Measurements from ENCODE around the gene GTF3C4.

The GTF3C4 gene

GRCh38 chr9:132647806-132648205 lies 22.5 kb upstream of the GTF3C4 start:
- Histone ChIP-seq H3K27me3 (ENCODE audit: insufficient read depth, low read length) (no peaks in the 10 kb centered on the region), H3K4me1 (ENCODE audit: insufficient read depth, low read length, severe bottlenecking) (no peaks in the 10 kb centered on the region), H3K9ac (ENCODE audit: low read length) (no peak overlapping the region), H3K36me3 (ENCODE audit: insufficient read depth, low read length) (peaks cover 98% of the 10 kb centered on the region), H2AFZ (ENCODE audit: low read length) (no peak overlapping the region), H3F3A (ENCODE audit: insufficient read depth, low read length) (no peaks in the 10 kb centered on the region), H3K27ac (ENCODE audit: low read depth, low read length, poor library complexity, severe bottlenecking) (no peak overlapping the region), H3K4me3 (ENCODE audit: low read depth, low read length, poor library complexity, severe bottlenecking) (no peak overlapping the region), H3K4me2 (ENCODE audit: low read length) (no peak overlapping the region), H3K79me2 (ENCODE audit: insufficient read depth, low read length) (no peaks in the 10 kb centered on the region), H4K20me1 (ENCODE audit: insufficient read depth, low read length) (no peaks in the 10 kb centered on the region), H3K9me3 (ENCODE audit: low read length) (no peaks in the 10 kb centered on the region), H3K9me2 (ENCODE audit: low read depth, low read length) (no peaks in the 10 kb centered on the region)
- no peak for TF ChIP-seq EZH2 (IDR thresholded peaks at IDR 0.05; ENCODE audit: borderline replicate concordance, low read length)
- TF ChIP-seq, protein P1, sequence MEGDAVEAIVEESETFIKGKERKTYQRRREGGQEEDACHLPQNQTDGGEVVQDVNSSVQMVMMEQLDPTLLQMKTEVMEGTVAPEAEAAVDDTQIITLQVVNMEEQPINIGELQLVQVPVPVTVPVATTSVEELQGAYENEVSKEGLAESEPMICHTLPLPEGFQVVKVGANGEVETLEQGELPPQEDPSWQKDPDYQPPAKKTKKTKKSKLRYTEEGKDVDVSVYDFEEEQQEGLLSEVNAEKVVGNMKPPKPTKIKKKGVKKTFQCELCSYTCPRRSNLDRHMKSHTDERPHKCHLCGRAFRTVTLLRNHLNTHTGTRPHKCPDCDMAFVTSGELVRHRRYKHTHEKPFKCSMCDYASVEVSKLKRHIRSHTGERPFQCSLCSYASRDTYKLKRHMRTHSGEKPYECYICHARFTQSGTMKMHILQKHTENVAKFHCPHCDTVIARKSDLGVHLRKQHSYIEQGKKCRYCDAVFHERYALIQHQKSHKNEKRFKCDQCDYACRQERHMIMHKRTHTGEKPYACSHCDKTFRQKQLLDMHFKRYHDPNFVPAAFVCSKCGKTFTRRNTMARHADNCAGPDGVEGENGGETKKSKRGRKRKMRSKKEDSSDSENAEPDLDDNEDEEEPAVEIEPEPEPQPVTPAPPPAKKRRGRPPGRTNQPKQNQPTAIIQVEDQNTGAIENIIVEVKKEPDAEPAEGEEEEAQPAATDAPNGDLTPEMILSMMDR (IDR thresholded peaks at IDR 0.05; ENCODE audit: low read length), result no peak

- H3K9me3 ChIP-seq (ENCODE audit: low read length), result no peaks in the 10 kb centered on the region
- peaks cover 94% of the 10 kb centered on the region for H3K36me3 ChIP-seq (ENCODE audit: insufficient read depth, low read length)
- TF ChIP-seq, protein P1 (IDR thresholded peaks at IDR 0.05; ENCODE audit: low read length), result no peak
- no peak for TF ChIP-seq EZH2 (IDR thresholded peaks at IDR 0.05; ENCODE audit: borderline replicate concordance, low read length)
- no peak overlapping the region for H3K4me2 ChIP-seq (ENCODE audit: low read length)
- H3K4me1 ChIP-seq (ENCODE audit: insufficient read depth, low read length, severe bottlenecking), result no peaks in the 10 kb centered on the region
- no peaks in the 10 kb centered on the region for H4K20me1 ChIP-seq (ENCODE audit: insufficient read depth, low read length)
- no peaks in the 10 kb centered on the region for H3K9me2 ChIP-seq (ENCODE audit: low read depth, low read length)
- no peak overlapping the region for H3K9ac ChIP-seq (ENCODE audit: low read length)
- H3F3A ChIP-seq (ENCODE audit: insufficient read depth, low read length), result no peaks in the 10 kb centered on the region
- no peaks in the 10 kb centered on the region for H3K27me3 ChIP-seq (ENCODE audit: insufficient read depth, low read length)
- H3K27ac ChIP-seq (ENCODE audit: low read depth, low read length, poor library complexity, severe bottlenecking), result no peak overlapping the region
- H3K79me2 ChIP-seq (ENCODE audit: insufficient read depth, low read length), result no peaks in the 10 kb centered on the region
- no peak overlapping the region for H3K4me3 ChIP-seq (ENCODE audit: low read depth, low read length, poor library complexity, severe bottlenecking)
- no peak overlapping the region for H2AFZ ChIP-seq (ENCODE audit: low read length)
Observed at GRCh38 chr9:132648283-132648682, 22.0 kb upstream of the GTF3C4 start.

- Histone ChIP-seq H3K9me3 (ENCODE audit: low read length) (no peaks in the 10 kb centered on the region), H3K4me3 (ENCODE audit: low read depth, low read length, poor library complexity, severe bottlenecking) (no peak overlapping the region), H3K9me2 (ENCODE audit: low read depth, low read length) (no peaks in the 10 kb centered on the region), H3K4me2 (ENCODE audit: low read length) (no peak overlapping the region), H3K9ac (ENCODE audit: low read length) (no peak overlapping the region), H3K27me3 (ENCODE audit: insufficient read depth, low read length) (no peaks in the 10 kb centered on the region), H4K20me1 (ENCODE audit: insufficient read depth, low read length) (no peaks in the 10 kb centered on the region), H3K36me3 (ENCODE audit: insufficient read depth, low read length) (peaks cover 90% of the 10 kb centered on the region), H3K4me1 (ENCODE audit: insufficient read depth, low read length, severe bottlenecking) (no peaks in the 10 kb centered on the region), H2AFZ (ENCODE audit: low read length) (no peak overlapping the region), H3F3A (ENCODE audit: insufficient read depth, low read length) (no peaks in the 10 kb centered on the region), H3K79me2 (ENCODE audit: insufficient read depth, low read length) (peaks cover 3% of the 10 kb centered on the region; the same call in 1 of the 2 replicates), H3K27ac (ENCODE audit: low read depth, low read length, poor library complexity, severe bottlenecking) (no peak overlapping the region)
- TF ChIP-seq EZH2 (IDR thresholded peaks at IDR 0.05; ENCODE audit: borderline replicate concordance, low read length), result no peak
- TF ChIP-seq, protein P1 (IDR thresholded peaks at IDR 0.05; ENCODE audit: low read length), result no peak
Observed at GRCh38 chr9:132648685-132649084, 21.6 kb upstream of the GTF3C4 start.

All from OCI-LY1 (cell line).